Panc1 (cell line): ENCODE measurements around the gene SMTNL2. TPM values are rescaled to one million over a fixed set of nuclear protein-coding genes. Genes with fewer than 3 reads are reported as not detected.

ENCODE experiments used
- ATAC-seq: fragments of 200-7000 bp; cut with Tn5 transposase; 2 replicates; pipeline ENCODE4 v1.9.1; 2020; ENCODE audit warnings: mild to moderate bottlenecking, moderate library complexity
- BruUV-seq: library from RNA; stranded (reverse); fragments of 400-500 nt; replicated peaks from 2 replicates; lab custom pipeline; 2021; lab: Mats Ljungman, UMichigan
- CTCF ChIA-PET: fragments of 300-600 bp; sonication (Branson Sonifier 250); formaldehyde crosslinking; loops from one replicate; lab custom pipeline; 2022; ENCODE audit warnings: antibody characterized with exemption; lab: Charles Lee
- POLR2A ChIA-PET: fragments of 300-600 bp; sonication (Branson Sonifier 250); formaldehyde crosslinking; loops from one replicate; lab custom pipeline; 2022; ENCODE audit warnings: antibody characterized with exemption; lab: Charles Lee
- DNase-seq: peaks from one replicate; pipeline ENCODE4 v3.0.0-alpha.2; 2010; ENCODE audit warnings: low read depth, low spot score
- H3K27ac ChIP-seq: 2 replicates; pipeline ENCODE4 v1.5.1; 2011; ENCODE audit warnings: mild to moderate bottlenecking, low read length, inconsistent platforms
- H3K27me3 ChIP-seq: fragments of 200-500 bp; sonication (Bioruptor generic); 2 replicates; pipeline ENCODE4 v1.6.0; 2014; ENCODE audit warnings: low read length, inconsistent platforms; ENCODE audit not compliant: control insufficient read depth, insufficient read depth
- H3K36me3 ChIP-seq: fragments of 200-500 bp; sonication (Bioruptor generic); 2 replicates; pipeline ENCODE4 v1.5.1; 2014; ENCODE audit warnings: inconsistent platforms, mild to moderate bottlenecking, low read length, moderate library complexity; ENCODE audit not compliant: control insufficient read depth, insufficient read depth
- H3K4me1 ChIP-seq: 2 replicates; pipeline ENCODE4 v1.5.1; 2011; ENCODE audit warnings: inconsistent platforms, mild to moderate bottlenecking, low read length, moderate library complexity; ENCODE audit not compliant: control insufficient read depth, insufficient read depth
- H3K4me3 ChIP-seq, 2 experiments: 2 replicates each; pipeline ENCODE4 v1.5.1; 2011 to 2012; ENCODE audit warnings: low read depth in 2 of 2, low read length in 2 of 2, mild to moderate bottlenecking in 2 of 2, inconsistent platforms in 1 of 2, moderate library complexity in 1 of 2
- H3K9me3 ChIP-seq: fragments of 200-500 bp; sonication (Bioruptor generic); 2 replicates; pipeline ENCODE4 v1.5.1; 2014; ENCODE audit warnings: low read depth, mild to moderate bottlenecking, inconsistent platforms, low read length, moderate library complexity; ENCODE audit not compliant: control insufficient read depth, insufficient read depth
- CTCF ChIP-seq: fragments of 450-650 bp; IDR thresholded peaks from 2 replicates; pipeline ENCODE4 v1.5.1; 2017; ENCODE audit warnings: mild to moderate bottlenecking
- POLR2AphosphoS5 ChIP-seq: IDR thresholded peaks from 2 replicates; pipeline ENCODE4 v1.6.1; 2012; ENCODE audit warnings: mild to moderate bottlenecking, low read depth, low read length, moderate library complexity
- REST ChIP-seq, 2 experiments: IDR thresholded peaks; 2 replicates each; pipeline ENCODE4 v1.6.1; 2011 to 2012; ENCODE audit warnings: low read depth in 2 of 2, control low read depth in 1 of 2, low read length in 1 of 2, mild to moderate bottlenecking in 1 of 2, moderate library complexity in 1 of 2; ENCODE audit not compliant: insufficient read depth in 1 of 2
- SIN3A ChIP-seq: IDR thresholded peaks from 2 replicates; pipeline ENCODE4 v1.6.1; 2012; ENCODE audit warnings: low read depth, mild to moderate bottlenecking, low read length, moderate library complexity, borderline replicate concordance; ENCODE audit not compliant: insufficient read depth
- TCF7L2 ChIP-seq: IDR thresholded peaks from 2 replicates; pipeline ENCODE4 v1.6.1; 2011; ENCODE audit warnings: mild to moderate bottlenecking, low read depth, low read length, inconsistent platforms
- in situ Hi-C: cut with HindIII; loops from 2 replicates; pipeline ENCODE4 v1.10.0; 2016; ENCODE audit warnings: low sequenced_read_pairs, low pct_unique_long_range_greater_than_20kb
- intact Hi-C: fragments of 100-400 bp; cut with micrococcal nuclease; formaldehyde crosslinking; loops from one replicate; pipeline ENCODE4 v1.10.0; 2022; ENCODE audit not compliant: unreplicated experiment
- total RNA-seq: library from RNA; stranded (reverse); gene quantifications from one replicate; pipeline ENCODE4 v1.2.1, GENCODE V29; 2021; ENCODE audit not compliant: unreplicated experiment

SMTNL2 gene
- total RNA-seq, 1 experiment from 2014 or later, result not detected

GRCh38 chr17:4610162-4610561 lies 25.8 kb downstream of the SMTNL2 start:
- Histone ChIP-seq H3K27ac (no peak overlapping the region), H3K4me3 (no peak overlapping the region), H3K36me3 (no peaks in the 10 kb centered on the region), H3K27me3 (peaks cover 5% of the 10 kb centered on the region), H3K4me1 (no peaks in the 10 kb centered on the region), H3K9me3 (no peaks in the 10 kb centered on the region)
- ChIA-PET CTCF (no interaction called here), POLR2A (no interaction called here)
- DNase-seq, result no peak
- BruUV-seq, result no TSS peak
- TF ChIP-seq TCF7L2 (no peak), CTCF (no peak), REST (IDR thresholded peaks at IDR 0.05; ENCODE audit: insufficient read depth in 1 of 2, low read depth in 2 of 2, low read length in 1 of 2) (no peak), POLR2AphosphoS5 (no peak), SIN3A (no peak)
- intact Hi-C loops, result no loop called here
- no peak for ATAC-seq
- in situ Hi-C loops, result no loop called here

GRCh38 chr17:4610656-4611055 lies 26.3 kb downstream of the SMTNL2 start:
- no peak for DNase-seq
- Histone ChIP-seq H3K27ac (no peak overlapping the region), H3K36me3 (no peaks in the 10 kb centered on the region), H3K4me3 (no peak overlapping the region), H3K4me1 (no peaks in the 10 kb centered on the region), H3K27me3 (peaks cover 5% of the 10 kb centered on the region), H3K9me3 (no peaks in the 10 kb centered on the region)
- no peak for TF ChIP-seq TCF7L2
- BruUV-seq, result no TSS peak
- intact Hi-C loops, result no loop called here
- ChIA-PET POLR2A (no interaction called here), CTCF (no interaction called here)
- ATAC-seq, result no peak
- in situ Hi-C loops, result no loop called here

DNA sequence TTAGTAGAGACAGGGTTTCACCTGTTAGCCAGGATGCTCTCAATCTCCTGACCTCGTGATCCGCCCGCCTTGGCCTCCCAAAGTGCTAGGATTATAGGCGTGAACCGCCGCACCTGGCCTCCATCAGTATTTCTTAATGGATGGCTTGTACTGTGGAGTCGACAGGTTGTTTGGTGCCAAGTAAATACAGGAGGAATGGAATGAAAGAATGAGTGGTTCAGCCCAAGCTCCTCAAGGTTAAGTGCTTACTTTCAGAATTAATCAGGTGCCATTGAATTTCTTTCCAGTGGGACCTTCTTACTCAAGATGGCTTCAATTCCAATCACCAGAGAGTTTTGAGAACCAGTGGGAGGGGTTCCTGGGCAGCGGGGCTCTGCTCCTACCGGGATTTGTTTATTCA lies 32.1 kb downstream of the SMTNL2 start:
- Histone ChIP-seq H3K4me1 (no peaks in the 10 kb centered on the region), H3K4me3 (no peak overlapping the region), H3K36me3 (no peaks in the 10 kb centered on the region), H3K9me3 (no peaks in the 10 kb centered on the region), H3K27ac (no peak overlapping the region), H3K27me3 (no peaks in the 10 kb centered on the region)
- ChIA-PET CTCF (no interaction called here), POLR2A (no interaction called here)
- TF ChIP-seq POLR2AphosphoS5 (no peak), REST (IDR thresholded peaks at IDR 0.05; ENCODE audit: insufficient read depth in 1 of 2, low read depth in 2 of 2, low read length in 1 of 2) (no peak), TCF7L2 (no peak), CTCF (no peak), SIN3A (no peak)
- no TSS peak for BruUV-seq
- no peak for DNase-seq
- intact Hi-C loops, result no loop called here
- in situ Hi-C loops, result no loop called here
- no peak for ATAC-seq
